Endothelial cell (in vitro differentiated cells): ENCODE data around the gene DET1. TPM values are rescaled to one million over a fixed set of nuclear protein-coding genes. Genes with fewer than 3 reads are reported as not detected.
"Not testable (repeated sequence)": the region's sequence is repeated elsewhere in the genome, so short reads cannot be mapped to it uniquely, and the experiment has no call there.

Experiments
- DNase-seq: peaks from one replicate; pipeline ENCODE4 v3.0.0; 2021; ENCODE audit warnings: low spot score
- H3K27ac Mint-ChIP-seq: one replicate; pipeline ENCODE4 v1.8.0; 2021; ENCODE audit warnings: mixed read lengths, inconsistent platforms; ENCODE audit not compliant: unreplicated experiment
- H3K27me3 Mint-ChIP-seq: one replicate; pipeline ENCODE4 v1.8.0; 2021; ENCODE audit warnings: mild to moderate bottlenecking, moderate library complexity, mixed read lengths, inconsistent platforms; ENCODE audit not compliant: unreplicated experiment
- H3K36me3 Mint-ChIP-seq: one replicate; pipeline ENCODE4 v1.8.0; 2021; ENCODE audit warnings: mild to moderate bottlenecking, low read depth, mixed read lengths, inconsistent platforms; ENCODE audit not compliant: unreplicated experiment
- H3K4me1 Mint-ChIP-seq: one replicate; pipeline ENCODE4 v1.8.0; 2021; ENCODE audit warnings: mild to moderate bottlenecking, mixed read lengths, inconsistent platforms; ENCODE audit not compliant: unreplicated experiment
- H3K4me3 Mint-ChIP-seq: one replicate; pipeline ENCODE4 v1.8.0; 2021; ENCODE audit warnings: mild to moderate bottlenecking, mixed read lengths, inconsistent platforms; ENCODE audit not compliant: unreplicated experiment
- H3K9me3 Mint-ChIP-seq: one replicate; pipeline ENCODE4 v1.8.0; 2021; ENCODE audit warnings: mixed read lengths, inconsistent platforms; ENCODE audit not compliant: unreplicated experiment
- CTCF ChIP-seq: fragments of 200-600 bp; sonication (generic); IDR thresholded peaks from one replicate; pipeline ENCODE4 v1.5.0; 2021; ENCODE audit warnings: antibody characterized with exemption; ENCODE audit not compliant: unreplicated experiment
- total RNA-seq: library from RNA; stranded (reverse); fragmentation: NEBNext Ultra II Directional; extraction: Animal tissue kit (Norgen Biotek cat#: 25700); gene quantifications from one replicate; pipeline ENCODE4 v1.2.1, GENCODE V29; 2021; ENCODE audit not compliant: unreplicated experiment

DET1 gene
- total RNA-seq, 1 donor from 2014 or later, result 4.4 TPM

DNA sequence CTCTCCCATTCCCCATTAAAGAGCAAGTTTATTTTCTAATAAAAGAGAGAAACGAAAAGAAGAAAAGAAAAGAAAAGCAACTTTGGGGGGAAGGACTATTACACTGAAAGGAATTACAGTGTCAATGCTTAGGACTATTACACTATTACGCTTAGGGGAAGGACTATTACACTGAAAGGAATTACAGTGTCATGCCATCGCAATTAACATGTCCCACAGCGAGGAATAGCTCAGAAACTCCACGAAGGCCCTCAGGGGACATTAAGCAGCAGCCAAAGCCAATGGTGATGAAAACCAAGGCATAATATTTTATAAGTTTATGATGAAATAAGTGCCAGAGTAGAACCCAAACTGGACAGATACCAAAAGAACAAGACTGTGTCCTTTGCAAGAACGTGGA is 22.1 kb upstream of the DET1 start:
- peaks cover 3% of the 10 kb centered on the region for H3K36me3 Mint-ChIP-seq
- H3K4me1 Mint-ChIP-seq, result no peaks in the 10 kb centered on the region
- H3K27ac Mint-ChIP-seq, result no peak overlapping the region
- DNase-seq, result no peak
- H3K4me3 Mint-ChIP-seq, result no peak overlapping the region
- no peaks in the 10 kb centered on the region for H3K9me3 Mint-ChIP-seq
- no peak for TF ChIP-seq CTCF
- peaks cover 5% of the 10 kb centered on the region for H3K27me3 Mint-ChIP-seq

GRCh38 chr15:88564741-88565140 is 18.3 kb upstream of the DET1 start:
- Mint-ChIP-seq H3K4me3 (no peak overlapping the region), H3K27ac (no peak overlapping the region), H3K9me3 (peaks cover 5% of the 10 kb centered on the region), H3K4me1 (no peaks in the 10 kb centered on the region), H3K36me3 (peaks cover 3% of the 10 kb centered on the region), H3K27me3 (peaks cover 7% of the 10 kb centered on the region)
- no peak for DNase-seq
- no peak for TF ChIP-seq CTCF

DNA sequence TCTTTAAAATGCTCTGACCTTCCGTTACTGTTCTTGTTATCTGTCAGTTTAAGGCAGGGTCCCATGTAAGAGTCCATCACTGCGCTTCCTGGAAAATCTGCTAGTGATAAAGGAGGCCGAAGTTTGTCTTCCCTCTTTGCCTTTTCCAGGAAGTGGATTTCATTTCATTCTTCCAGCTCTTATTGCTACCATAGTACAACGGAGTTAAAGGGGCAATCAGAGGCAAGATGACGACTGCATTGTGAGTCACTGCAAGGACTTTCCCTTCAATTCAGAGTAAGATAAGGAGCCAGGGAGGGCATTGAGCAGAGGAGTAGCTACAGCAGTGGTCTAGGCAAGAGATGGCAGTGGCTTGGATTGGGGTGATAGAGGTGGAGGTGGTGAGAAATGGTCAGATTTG is 17.2 kb upstream of the DET1 start:
- TF ChIP-seq CTCF, result no peak
- Mint-ChIP-seq H3K27ac (no peak overlapping the region), H3K4me3 (no peak overlapping the region), H3K9me3 (peaks cover 5% of the 10 kb centered on the region), H3K36me3 (peaks cover 3% of the 10 kb centered on the region), H3K4me1 (no peaks in the 10 kb centered on the region), H3K27me3 (peaks cover 7% of the 10 kb centered on the region)
- no peak for DNase-seq

DNA sequence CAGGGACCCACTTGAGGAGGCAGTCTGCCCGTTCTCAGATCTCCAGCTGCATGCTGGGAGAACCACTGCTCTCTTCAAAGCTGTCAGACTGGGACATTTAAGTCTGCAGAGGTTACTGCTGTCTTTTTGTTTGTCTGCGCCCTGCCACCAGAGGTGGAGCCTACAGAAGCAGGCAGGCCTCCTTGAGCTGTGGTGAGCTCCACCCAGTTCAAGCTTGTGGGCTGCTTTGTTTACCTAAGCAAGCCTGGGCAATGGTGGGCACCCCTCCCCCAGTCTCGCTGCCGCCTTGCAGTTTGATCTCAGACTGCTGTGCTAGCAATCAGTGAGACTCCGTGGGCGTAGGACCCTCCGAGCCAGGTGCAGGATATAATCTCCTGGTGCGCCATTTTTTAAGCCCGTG is 13.1 kb upstream of the DET1 start:
- DNase-seq, H3K36me3 Mint-ChIP-seq, H3K4me1 Mint-ChIP-seq, H3K9me3 Mint-ChIP-seq, H3K27me3 Mint-ChIP-seq, H3K27ac Mint-ChIP-seq, H3K4me3 Mint-ChIP-seq: not testable (repeated sequence)

DNA sequence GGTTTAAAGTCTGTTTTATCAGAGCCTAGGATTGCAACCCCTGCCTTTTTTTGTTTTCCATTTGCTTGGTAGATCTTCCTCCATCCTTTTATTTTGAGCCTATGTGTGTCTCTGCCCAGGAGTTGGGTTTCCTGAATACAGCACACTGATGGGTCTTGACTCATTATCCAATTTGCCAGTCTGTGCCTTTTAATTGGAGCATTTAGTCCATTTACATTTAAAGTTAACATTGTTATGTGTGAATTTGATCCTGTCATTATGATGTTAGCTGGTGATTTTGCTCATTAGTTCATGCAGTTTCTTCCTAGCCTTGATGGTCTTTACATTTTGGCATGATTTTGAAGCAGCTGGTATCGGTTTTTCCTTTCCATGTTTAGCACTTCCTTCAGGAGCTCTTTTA is 11.5 kb upstream of the DET1 start:
- H3K27ac Mint-ChIP-seq, H3K4me3 Mint-ChIP-seq, H3K4me1 Mint-ChIP-seq, H3K9me3 Mint-ChIP-seq, H3K27me3 Mint-ChIP-seq, DNase-seq, H3K36me3 Mint-ChIP-seq: not testable (repeated sequence)

DNA sequence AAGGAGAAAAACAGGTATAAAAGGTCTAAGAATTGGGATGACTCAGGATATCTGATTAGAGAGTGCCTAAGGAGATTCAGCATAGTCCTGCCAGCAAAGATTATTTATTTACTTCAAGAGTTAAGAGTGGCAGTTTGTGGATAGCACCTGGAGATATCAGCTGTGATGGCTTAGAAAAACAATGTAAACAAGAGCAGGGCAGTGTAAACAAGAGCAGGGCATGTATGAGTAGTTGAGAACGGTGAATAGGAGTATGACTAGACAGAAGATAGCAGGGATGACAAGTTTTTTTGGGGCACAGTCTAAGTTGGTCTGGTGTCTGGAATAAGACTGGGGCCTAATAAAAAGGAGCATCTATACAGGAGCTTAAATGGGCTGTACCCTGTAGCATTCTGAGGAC is 1.5 kb upstream of the DET1 start:
- H3K36me3 Mint-ChIP-seq, H3K4me3 Mint-ChIP-seq, H3K9me3 Mint-ChIP-seq, H3K4me1 Mint-ChIP-seq, DNase-seq, H3K27ac Mint-ChIP-seq, H3K27me3 Mint-ChIP-seq: not testable (repeated sequence)

GRCh38 chr15:88545578-88546247 is 768 bp downstream of the DET1 start:
- Mint-ChIP-seq H3K4me3 (peak overlapping the region; percentile 90), H3K27ac (peak overlapping the region; percentile 84)
- not testable (repeated sequence) for H3K9me3 Mint-ChIP-seq, H3K36me3 Mint-ChIP-seq, H3K27me3 Mint-ChIP-seq, DNase-seq, H3K4me1 Mint-ChIP-seq
